ENCODE measurements around the gene POFUT2.

The POFUT2 gene

DNA sequence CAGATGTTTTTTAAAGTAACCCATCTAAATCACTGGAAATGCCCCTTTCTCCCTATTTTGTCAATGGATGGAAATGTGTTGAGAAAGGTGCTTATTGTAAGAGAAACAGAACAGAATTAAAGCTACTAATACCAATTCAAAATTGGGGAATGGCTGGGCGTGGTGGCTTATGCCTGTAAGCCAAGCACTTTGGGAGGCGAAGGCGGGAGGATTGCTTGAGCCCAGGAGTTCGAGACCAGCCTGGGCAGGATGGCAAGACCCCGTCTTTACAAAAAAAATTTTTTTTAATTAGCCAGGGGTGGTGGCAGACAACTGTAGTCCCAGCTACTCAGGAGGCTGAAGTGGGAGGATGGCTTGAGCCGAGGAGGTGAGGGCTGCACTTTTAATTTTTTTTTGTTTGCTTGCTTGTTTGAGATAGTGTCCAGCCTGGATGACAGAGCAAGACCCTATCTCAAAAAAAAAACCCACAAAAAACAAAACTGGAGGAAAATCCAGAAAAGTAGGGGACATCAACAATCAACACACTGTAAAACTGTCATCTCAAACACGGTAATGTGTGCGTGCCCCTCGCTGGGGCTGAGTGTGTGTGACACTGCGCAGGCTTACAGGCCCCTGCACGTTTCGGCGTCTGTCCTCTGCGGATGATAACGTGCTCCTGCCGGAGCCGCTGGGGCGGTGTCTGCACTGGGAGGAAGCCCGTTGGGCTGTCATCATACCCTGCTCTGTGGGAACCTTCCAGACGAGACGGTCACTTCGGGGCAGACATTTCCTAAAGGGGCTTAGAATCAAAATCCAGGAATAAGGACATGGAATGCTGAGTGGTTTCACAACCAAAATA, 11.6 kb upstream of the POFUT2 start:
- DNase-seq (ENCODE audit: low read depth in 2 of 2): no peak

DNA sequence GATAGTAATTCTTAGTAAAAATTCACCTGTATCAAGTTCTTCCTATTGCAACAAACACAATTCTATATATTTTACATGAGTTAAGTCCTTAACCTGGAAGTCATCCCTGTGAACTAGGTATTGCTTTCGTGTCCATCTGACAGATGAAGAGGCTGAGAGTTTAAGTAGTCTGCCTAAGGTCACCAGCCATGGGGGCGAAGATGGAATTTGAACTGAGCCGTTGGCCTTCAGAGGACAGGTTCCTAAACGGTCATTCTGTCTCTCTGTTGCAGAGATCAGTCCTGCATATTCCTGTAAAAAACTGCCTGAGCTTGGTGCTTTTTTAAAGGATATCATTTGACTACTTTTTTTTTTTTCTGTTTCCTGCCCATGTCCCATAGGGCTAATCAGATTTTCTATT, 10.2 kb upstream of the POFUT2 start:
- no peak for DNase-seq (ENCODE audit: low read depth in 2 of 2)

DNA sequence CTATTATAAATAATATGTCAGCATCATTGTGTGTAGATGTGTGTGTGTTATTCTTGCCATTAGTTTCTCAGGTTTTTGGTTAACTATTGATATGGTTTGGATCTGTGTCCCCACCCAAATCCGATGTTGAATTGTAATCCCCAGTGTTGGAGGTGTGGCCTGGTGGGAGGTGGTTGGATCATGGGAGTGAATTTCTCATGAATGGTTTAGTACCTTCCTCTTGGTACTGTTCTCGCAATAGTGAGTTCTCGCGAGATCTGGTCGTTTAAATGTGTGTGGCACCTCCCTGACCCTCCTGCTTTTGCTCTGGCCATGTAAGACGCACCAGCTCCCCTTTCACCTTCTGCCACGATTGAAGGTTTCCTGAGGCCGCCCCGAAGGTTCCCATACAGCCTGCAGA, 9.6 kb upstream of the POFUT2 start:
- DNase-seq (ENCODE audit: low read depth in 2 of 2): no peak

DNA sequence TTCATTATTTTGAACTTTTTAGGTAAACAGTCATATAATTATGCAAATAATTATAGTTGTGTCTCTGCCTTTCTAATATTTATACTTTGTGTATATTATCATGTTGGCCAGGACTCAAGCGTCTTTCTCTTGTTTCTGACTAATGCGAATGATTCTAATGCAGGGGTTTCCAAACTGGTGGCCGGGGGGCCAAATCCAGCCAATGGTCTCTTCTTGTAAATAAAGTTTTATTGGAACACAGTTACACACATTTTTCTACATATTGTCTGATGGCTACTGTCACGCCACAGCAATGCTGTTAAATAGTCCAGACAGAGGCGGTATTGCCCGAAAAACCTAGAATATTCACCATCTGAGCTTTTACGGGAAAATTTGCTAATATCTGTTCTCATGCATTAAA, 8.9 kb upstream of the POFUT2 start:
- no peak for DNase-seq (ENCODE audit: low read depth in 2 of 2)

DNA sequence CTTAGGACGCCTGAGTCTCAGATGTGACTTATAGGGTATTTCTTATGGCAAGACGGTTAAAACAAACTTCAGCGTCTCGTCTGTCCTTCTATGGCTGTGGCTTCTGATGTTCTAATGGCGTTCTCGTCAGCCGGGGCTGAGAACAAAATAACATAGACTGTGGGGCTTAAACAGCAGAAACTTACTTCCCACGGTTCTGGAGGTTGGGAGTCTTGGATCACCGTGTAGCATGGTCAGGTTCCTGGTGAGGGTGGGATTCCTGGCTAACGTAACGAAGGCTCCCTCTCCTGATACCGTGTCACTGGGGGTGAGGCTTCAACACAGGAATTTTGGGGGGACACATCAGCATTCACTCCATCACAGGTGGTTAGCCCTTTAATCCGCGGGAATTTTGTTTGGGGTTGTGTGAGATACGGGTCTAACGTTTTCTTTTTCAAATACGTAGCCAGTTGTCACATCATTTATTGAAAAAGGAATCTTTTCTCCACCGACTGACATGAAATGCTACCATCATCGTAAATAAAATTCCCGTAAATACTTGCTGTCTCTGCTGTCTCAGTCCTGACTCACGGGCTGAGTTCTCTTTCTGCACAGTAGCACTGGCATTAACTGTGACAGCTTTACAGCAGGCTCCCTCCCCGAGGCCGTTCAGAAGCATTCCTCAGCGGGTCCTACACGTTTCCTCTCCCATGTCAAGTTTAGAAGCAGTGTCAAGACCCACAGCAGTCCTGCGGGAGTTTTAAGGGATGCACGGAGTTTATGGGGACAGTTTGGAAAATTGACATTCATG, 8.1 kb upstream of the POFUT2 start:
- DNase-seq (ENCODE audit: low read depth in 2 of 2): no peak

DNA sequence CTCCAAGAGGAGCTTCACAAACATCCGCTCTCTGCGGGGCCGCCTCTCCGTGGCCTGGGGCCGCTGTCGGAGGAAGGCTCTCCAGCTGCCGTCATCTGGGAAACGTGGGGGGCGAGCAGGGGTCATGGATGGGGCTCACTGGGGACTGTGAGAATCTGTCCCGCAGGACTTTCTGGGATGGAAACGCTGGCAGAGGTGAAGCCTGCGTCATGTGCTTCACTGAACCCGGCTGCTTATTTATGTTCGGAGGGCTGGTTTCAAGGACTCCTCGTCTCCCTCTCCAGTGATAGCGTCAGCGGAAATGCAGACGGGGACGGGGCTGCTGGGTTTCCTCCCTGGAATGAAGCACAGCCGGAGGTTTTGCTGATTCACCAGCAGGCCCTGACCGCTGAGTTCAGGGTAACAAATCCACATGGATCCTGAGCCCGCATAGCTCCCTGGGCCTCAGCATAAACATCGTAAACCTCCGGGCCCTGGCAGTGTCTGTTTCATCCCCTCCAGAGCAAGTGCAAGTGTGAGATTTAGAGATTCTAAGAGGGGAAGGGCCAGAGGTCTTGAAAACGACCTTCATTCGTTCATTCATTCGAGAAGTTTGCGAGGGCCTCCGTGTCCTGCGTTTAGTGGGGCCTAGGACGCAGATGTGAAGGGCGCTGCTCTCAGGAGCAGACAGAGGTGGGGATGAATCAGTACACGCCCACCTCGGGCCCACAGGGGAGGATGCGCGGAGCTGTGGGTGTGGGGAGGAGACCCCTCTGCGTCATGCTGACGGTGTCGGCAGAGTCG, 7.0 kb upstream of the POFUT2 start:
- DNase-seq (ENCODE audit: low read depth in 2 of 2): no peak

DNA sequence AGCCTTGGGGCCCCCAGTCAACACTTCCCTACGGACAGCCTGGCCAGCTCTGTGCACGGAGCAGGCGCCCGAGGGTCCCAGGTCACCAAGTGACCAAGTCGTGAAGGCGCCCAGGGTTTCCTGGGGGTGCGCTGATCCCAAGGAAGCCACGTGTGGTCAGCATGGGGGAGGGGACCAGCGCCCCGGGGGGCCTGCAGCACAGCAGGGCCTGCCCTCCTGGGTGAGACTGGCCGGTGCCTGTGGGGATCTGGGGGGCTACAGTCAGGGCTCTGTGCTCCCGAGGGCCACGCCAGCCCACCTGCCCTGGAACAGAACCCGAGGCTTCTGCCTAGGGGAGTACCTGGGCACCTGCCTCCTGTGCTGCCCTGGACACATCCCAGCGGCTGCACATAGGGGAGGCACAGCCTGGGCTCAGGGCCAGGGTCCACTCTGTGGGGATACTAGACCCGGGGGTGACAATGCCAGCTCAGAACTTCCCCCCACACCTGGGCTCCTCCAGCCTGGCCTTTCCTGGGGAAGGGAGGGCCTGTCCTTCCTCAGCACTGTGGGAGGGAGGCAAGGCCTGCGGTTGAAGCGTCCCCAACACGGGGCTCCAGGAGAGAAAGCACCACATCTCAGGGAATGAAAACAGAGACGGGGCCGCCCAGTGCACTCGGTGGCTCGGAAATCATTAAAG, 6.2 kb upstream of the POFUT2 start:
- DNase-seq (ENCODE audit: low read depth in 2 of 2): no peak

DNA sequence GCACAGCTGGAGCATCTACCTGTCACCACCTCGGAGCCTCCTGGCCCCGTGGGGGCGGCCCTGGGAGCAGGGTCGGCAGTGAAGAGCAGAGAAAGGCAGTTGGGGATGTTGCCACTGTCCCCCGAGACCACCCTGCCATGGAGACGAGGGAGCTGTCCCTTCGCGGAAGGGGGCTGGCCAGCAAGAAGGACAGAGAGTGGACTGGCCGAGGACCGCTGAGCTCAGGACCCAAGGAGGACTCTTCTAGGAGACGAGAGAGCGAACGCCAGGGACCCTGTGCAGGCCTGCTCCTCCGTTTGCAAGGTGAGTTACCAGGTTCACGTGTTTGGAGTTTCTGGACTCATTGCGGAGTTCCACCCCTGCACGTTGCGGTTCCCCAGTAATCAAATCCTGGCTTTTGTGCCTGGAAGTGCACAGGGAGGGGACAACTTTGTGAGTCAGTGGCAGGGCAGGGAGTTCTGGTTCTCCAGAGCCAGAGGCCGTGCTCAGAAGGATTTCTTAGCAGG, 5.6 kb upstream of the POFUT2 start:
- no peak for DNase-seq (ENCODE audit: low read depth in 2 of 2)

DNA sequence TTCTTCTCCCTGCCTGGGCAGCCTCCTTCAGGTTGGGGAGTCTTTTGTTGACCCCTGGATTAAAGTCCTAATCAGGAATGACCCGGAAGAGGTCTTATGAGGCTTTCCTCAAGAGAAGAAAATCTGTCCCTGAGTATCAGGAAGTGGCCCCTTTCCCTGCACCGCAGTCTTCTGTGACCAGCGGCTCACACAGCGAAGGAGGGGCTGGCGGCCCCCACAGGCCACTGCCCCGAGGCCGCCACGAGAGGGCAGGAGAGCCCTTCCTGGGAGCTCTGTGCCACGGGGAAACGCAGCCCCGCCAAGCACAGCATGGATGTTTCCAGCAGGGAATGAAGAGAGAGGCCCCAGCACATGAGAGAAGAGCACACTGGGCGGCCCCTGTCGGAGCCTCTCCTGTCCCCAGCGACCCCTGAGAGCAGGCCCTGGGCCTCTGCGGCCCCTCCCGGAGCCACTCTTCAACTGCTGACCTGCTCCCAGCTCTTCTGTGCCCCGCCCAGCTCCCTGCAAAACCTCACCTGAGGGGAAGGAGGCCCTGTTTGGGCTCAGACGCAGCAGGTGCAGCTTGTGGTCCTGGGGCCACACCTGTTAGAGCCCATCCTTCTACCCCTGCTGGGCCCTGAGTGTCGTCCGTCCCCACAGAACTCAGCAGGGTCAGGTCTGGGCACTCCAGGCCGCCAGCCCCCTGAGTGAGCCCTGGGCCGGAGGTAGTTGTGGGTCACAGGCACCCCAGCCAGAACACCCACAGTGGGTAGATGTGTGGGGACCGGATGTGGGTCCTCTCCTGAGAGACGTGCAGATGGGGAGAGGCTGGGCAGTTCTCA, 4.9 kb upstream of the POFUT2 start:
- peak; percentile 37 to 54 for DNase-seq (ENCODE audit: low read depth in 2 of 2)

DNA sequence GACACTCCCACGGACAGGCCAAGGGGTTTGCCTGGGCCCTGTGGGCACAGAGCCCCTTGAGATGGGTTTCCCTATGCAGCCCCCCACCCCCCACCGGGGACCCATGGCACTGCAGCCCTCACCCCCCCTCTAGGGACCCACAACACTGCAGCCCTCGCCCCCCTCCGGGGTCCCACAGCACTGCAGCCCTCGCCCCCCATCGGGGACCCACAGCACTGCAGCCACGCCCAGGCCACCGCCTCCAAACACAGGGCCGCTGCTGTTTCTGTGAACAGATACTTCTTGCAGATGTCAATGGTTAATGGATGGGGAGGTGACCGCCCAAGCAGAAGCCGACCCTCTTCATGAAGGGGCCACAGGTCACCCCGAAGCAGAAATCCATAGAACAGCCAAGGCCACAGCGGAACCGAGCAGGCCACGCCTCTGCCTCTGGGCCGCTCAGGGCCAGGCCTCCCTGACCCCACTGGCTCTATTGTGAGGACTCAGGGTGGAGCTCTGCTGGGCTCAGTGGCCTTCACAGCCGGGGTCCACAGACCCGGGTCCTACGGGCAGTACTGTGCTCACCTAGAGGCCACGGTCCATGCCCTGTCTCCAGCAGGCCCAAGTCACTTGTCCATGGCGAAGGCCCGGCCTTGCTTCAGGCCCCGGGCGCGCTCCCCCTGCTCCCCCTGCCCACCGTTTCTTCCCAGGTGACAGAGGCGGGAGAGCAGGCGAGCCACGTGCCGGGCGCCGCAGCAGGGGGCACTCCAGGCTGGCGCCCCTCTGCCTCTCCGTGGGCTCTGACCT, 4.1 kb upstream of the POFUT2 start:
- DNase-seq (ENCODE audit: low read depth in 2 of 2): no peak

DNA sequence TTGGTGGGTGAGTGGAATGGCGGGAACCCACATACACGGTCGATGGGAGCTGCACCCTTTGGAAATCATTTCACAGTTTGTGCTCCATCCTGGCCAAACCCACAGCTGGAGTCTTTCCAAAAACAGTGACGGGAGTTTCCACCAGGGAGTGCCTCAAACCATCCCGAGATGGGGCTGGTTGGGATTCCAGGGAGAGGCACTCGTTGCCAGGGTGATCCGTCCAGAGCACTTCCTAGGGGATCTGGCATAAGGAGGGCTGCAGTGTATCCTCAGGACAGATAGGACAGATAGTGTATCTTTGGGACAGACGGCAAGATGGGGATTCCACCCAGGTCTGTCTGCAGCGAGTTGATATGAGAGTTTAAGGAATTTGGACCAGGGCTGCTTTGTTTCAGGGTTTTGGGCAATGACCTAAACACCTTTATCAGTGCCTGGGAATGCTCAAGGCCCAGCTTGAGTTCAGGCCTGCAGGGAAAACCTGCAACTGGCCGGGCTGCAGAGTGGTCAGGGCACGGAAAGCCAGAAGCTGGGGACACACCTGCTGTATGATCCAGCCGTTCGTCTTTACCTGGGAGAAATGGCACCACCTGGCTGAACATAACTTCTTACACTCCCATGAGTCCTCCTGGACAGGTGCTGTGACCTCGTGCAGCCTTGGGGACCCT, 3.4 kb upstream of the POFUT2 start:
- DNase-seq (ENCODE audit: low read depth in 2 of 2): no peak

DNA sequence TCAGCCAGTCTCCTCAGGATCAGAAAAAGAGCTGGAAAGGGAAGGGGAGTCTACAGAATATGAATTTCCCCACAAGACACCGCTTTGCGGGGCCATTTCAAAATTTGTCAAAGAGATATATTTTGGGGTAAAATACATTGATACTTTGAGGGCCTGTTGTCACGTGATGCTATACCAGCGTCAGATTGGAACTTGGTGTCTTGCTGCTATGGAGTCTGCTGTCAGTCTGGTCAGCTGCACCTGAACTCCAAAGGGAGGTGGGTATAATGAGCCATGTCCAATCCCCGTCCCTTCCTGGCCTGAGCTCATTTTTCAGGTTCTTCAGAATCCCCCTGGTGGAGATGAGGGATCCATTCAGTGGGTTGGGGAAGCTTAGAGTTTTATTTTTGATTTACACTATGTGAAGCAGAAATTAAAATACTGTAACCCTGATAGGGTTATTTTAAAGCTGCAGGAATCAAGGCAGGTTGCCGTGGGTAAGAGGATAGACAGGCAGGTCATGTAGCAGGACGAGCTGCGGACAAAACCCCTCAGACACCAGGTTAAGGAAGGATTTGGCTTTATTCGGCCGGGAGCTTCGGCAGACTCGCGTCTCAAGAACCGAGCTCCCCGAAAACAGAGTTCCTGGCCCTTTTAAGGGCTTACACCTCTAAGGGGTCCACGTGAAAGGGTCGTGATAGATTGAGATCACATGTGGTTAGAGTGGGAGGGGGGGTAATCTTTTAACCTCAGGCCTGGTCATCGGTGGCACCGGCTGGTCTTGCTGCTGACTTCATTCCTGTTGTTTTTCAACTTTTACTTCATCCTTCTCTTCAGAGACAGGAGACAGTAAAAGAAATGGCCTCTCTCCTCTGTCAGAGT, 2.2 kb upstream of the POFUT2 start:
- DNase-seq (ENCODE audit: low read depth in 2 of 2): no peak

DNA sequence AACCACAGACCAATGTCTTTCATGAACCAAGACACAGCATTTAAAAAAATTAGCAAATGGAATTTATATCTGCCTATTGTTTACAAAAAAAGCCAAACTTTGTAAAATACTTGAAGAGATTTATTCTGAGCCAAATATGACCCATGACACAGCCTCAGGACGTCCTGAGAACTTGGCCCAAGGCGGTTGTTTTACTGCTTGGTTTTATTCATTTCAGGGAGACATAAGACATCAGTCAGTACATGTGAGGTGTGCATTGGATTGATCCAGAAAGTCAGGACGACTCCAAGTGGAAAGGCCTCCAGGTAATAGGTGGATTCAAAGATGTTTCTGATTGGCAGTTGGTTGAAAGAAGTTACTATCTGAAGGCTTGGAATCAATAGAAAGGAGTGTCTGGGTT, 1.4 kb upstream of the POFUT2 start:
- no peak for DNase-seq (ENCODE audit: low read depth in 2 of 2)

DNA sequence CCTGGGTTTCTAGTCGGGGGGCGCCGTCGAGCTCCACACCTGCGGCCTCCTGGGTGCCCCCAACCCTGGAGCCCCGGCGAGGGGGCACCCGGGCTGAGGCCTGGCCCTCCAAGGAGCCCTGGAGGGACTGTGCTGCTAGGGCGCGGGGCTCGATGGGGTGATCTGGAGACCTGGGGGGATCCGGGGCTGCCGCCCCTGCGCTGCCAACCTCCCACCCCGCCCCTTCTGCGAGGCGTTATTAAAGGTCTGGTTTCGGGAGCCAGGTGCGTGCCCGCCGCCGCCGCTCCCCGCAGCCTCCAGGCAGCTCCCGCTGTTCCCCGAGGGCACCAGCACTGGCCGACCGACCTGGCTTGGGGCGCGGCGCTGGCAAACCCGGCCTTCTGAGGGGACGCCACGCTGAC, 746 bp upstream of the POFUT2 start:
- DNase-seq (ENCODE audit: low read depth in 2 of 2): no peak

DNA sequence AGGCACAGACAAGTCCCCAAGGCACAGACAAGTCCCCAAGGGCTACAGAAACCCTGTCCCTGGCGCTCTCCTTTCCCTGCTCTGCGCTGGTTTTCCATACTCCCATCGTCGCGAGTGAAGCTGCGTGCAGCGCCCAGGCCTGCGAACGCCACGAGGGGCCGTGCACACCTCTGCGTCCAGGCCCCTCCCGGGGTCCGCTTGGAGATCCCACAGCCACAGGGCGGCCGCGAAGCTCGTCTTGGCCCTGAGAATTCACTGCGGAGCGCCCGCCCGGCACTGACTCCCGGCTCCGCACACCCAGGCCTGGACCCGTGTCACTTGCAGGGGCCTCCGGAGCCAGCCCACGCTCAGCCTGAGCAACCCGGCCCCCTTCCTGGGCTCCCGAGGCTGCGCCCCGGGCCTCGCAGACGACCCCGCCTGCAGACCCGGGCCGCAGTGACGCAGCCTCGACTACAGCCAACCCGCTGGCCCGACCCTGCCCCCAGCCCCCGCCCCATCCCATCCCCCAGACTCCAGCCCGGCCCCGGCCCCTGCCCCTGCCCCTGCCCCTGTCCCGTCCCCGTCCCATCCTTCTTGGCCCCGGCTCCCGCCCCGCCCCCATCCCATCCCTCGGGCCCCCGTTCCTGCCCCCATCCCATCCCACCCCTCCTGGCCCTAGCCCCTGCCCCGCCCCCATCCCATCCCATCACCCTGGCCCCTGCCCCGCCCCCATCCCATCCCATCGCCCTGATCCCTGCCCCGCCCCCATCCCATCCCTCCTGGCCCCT, 841 bp downstream of the POFUT2 start:
- DNase-seq (ENCODE audit: low read depth in 2 of 2): no peak

DNA sequence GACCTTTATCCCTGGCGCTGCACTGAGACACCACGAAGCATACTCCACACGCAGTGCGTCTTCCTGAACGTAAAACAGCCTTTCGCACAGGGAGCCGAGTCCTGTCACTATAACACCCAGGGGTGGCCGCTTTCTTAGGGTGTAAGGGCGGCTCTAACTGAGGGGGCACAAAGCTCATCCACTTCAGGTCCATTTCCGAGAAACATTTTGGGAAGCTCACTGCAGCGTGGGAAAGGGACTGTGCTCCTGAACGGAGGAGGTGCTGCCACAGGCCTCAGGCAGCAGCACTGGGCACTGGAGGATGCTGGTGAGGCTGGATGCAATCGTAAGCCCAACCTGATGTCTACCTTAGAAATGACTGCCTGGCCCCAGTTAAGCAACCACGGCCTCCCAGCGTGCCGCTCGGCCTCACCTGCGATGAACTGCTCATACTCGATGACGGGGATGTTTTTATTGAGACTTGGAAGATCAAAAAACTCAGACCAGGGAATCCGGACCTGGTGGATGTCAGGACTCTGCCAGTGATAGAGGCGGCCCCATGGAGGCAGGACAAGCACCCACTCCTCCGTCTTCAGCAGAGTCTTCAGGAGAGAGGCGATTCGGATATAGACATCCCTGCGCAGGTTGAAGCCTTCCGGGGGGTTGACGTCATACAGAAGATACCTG, 2.3 kb downstream of the POFUT2 start:
- no peak for DNase-seq (ENCODE audit: low read depth in 2 of 2)

DNA sequence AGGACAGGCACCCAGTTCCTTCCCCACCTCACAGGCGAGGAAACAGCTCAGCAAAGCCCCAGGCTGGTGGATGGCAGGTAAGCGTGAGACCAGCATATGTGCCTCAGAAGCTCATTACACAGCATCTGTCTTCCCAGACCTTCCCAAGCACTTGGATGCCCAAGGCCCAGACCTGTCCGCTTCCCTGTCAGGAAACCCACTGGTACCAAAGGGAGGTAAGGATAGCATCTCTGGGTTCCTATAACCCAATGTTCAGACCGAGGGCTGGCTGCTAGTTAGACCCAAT, 3.3 kb downstream of the POFUT2 start:
- DNase-seq (ENCODE audit: low read depth in 2 of 2): no peak
